ENCODE data around the gene KDM5B. TPM values are rescaled to one million over a fixed set of nuclear protein-coding genes. Genes with fewer than 3 reads are reported as not detected.

The KDM5B gene
- total RNA-seq, 1 donor from 2014 or later = 316 TPM

- Mint-ChIP-seq H3K27me3 (peaks cover 60% of the 10 kb centered on the region), H3K4me1 (ENCODE audit: low read depth) (no peaks in the 10 kb centered on the region), H3K4me3 (ENCODE audit: low read depth) (no peak overlapping the region), H3K9me3 (ENCODE audit: low read depth) (no peaks in the 10 kb centered on the region), H3K27ac (no peak overlapping the region), H3K36me3 (ENCODE audit: insufficient read depth) (no peaks in the 10 kb centered on the region)
- peak; percentile 78 for DNase-seq (ENCODE audit: low spot score, unreplicated experiment)
- peak; percentile 35 for TF ChIP-seq CTCF (IDR thresholded peaks at IDR 0.05; ENCODE audit: unreplicated experiment)
Observed at GRCh38 chr1:202692959-202693555, 115.2 kb downstream of the KDM5B start.

GRCh38 chr1:202691816-202692215 is 116.4 kb downstream of the KDM5B start:
- Mint-ChIP-seq H3K27me3 (peaks cover 63% of the 10 kb centered on the region), H3K9me3 (ENCODE audit: low read depth) (no peaks in the 10 kb centered on the region), H3K36me3 (ENCODE audit: insufficient read depth) (no peaks in the 10 kb centered on the region), H3K4me3 (ENCODE audit: low read depth) (no peak overlapping the region), H3K27ac (no peak overlapping the region), H3K4me1 (ENCODE audit: low read depth) (peaks cover 2% of the 10 kb centered on the region)
- DNase-seq (ENCODE audit: low spot score, unreplicated experiment) = no peak
- no peak for TF ChIP-seq CTCF (IDR thresholded peaks at IDR 0.05; ENCODE audit: unreplicated experiment)

- H3K36me3 Mint-ChIP-seq (ENCODE audit: insufficient read depth) = no peaks in the 10 kb centered on the region
- H3K4me1 Mint-ChIP-seq (ENCODE audit: low read depth) = peaks cover 8% of the 10 kb centered on the region
- no peaks in the 10 kb centered on the region for H3K9me3 Mint-ChIP-seq (ENCODE audit: low read depth)
- no peak overlapping the region for H3K4me3 Mint-ChIP-seq (ENCODE audit: low read depth)
- no peak for DNase-seq (ENCODE audit: low spot score, unreplicated experiment)
- H3K27me3 Mint-ChIP-seq = peaks cover 47% of the 10 kb centered on the region
- no peak overlapping the region for H3K27ac Mint-ChIP-seq
- TF ChIP-seq CTCF (IDR thresholded peaks at IDR 0.05; ENCODE audit: unreplicated experiment) = no peak
Observed at GRCh38 chr1:202689493-202690342, 118.5 kb downstream of the KDM5B start.

- Mint-ChIP-seq H3K9me3 (ENCODE audit: low read depth) (no peaks in the 10 kb centered on the region), H3K36me3 (ENCODE audit: insufficient read depth) (no peaks in the 10 kb centered on the region), H3K27me3 (peaks cover 42% of the 10 kb centered on the region)
Observed at GRCh38 chr1:202689082-202689481, 119.1 kb downstream of the KDM5B start.

More at GRCh38 chr1:202689082-202689481, 119.1 kb downstream of the KDM5B start:
- no peak for TF ChIP-seq CTCF (IDR thresholded peaks at IDR 0.05; ENCODE audit: unreplicated experiment)
- Mint-ChIP-seq H3K4me3 (ENCODE audit: low read depth) (no peak overlapping the region), H3K4me1 (ENCODE audit: low read depth) (peaks cover 14% of the 10 kb centered on the region), H3K27ac (no peak overlapping the region)
- DNase-seq (ENCODE audit: low spot score, unreplicated experiment) = no peak
